NCI-H1436 (cell line): ENCODE data around the gene NDUFA8.

Experiments used
- DNase-seq: peaks from one replicate; lab custom pipeline; 2025; lab: John Stamatoyannopoulos, UW

NDUFA8 gene

GRCh38 chr9:122184551-122184950, 25.0 kb upstream of the NDUFA8 start:
- no peak for DNase-seq

DNA sequence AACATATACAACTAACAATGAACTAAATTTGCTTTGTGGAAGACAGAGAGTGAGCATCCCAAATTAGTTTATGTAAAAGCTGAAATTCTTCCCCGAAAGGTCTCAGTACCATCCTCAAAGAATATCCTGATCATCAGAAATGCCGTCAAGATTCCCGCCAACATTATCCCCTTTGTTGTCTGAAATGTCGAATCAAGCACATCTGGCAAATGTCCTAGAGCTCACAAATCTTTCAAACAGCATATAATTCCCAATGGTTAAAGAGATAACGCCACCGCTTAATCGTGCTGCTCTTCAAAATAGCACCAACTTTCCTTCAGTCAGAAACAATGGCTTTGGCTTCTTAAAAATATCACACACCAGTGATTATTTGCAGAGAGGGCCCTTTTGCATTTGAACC, 23.9 kb upstream of the NDUFA8 start:
- DNase-seq: no peak

DNA sequence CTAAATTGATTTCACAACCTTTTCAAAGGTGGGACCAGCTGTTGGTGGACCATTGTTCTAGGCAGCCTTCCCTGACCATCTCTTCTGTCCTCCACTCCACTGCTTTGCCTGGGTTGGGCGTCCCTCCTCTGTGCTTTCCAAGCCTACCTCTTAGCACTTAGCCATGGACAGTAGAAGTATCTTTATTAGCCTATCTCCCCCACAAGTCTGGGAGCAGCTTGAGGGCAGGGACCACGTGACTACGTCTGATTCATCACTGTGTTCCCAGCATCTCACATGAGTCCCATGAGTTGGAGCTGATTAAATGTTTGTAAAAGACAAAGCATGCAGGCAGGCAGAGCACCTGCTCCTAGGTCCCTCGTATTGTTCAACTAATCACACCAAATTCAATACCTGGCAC, 21.1 kb upstream of the NDUFA8 start:
- peak; percentile 75 for DNase-seq

DNA sequence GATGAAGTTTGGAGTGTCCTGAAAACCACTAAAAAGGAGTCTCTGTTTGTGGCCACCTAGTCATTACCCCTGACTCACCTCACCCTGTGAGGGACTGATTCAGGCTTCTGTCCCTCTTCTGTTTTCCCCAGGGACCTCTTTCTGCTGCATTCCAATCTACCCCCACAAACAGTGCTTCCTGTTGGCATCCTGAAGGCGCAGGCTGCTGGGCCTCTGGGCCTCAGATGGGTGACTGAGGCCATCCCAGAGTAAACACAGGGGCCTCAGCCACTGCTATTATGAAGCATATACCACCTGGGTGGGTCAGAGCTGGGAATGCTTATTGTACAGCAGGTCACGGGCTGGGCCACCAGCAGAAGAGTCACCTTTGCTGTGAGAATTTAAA, 20.1 kb upstream of the NDUFA8 start:
- DNase-seq: no peak

DNA sequence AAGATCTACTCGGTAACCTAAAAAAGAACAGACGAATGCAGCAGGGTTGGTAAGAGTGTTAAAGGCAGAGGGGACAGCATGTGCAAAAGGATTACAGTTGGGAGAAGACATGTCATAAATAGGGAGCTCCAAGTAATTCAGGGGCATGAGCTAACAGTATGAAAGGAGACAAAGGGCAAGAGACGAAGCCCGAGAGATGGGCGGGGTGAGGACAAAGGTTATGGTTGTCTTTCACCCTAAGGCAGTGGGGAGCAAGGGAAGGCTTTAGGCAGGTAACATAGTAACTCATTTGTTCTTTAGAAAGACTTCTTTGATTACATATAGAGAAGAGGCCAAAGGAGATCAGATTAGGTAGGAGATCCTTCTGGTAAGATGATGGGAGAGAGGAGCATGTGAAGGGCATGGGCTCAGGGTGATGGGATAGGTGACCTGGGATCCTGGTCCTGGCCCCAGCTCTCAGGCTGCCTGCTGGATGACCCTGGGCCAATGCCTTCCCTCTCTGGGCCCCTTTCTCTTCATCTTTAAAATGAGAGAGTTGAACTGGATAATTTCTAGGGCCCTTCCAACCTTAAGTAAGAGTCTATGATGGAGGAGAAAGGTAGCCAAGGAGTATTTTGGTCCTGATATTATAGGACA, 19.6 kb upstream of the NDUFA8 start:
- DNase-seq: no peak

DNA sequence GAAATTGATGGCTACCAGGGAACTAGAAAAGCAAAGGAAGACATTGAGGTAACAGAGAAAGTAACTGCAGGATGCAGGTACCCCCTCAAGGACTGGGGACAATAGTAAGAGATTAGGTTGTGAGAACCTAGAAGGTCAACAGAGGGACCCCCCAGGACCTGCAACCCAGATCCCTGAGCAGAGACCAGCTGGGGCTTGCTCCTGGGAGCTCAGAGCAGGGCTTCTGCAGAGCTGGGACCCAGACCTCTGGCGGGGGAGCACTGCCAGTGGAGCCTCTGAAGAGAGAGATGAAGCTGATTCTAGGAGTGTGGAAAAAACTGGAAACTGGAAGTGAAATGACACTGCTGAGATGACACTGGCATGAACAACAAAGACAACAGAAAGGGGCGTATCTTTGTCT, 17.3 kb upstream of the NDUFA8 start:
- no peak for DNase-seq

DNA sequence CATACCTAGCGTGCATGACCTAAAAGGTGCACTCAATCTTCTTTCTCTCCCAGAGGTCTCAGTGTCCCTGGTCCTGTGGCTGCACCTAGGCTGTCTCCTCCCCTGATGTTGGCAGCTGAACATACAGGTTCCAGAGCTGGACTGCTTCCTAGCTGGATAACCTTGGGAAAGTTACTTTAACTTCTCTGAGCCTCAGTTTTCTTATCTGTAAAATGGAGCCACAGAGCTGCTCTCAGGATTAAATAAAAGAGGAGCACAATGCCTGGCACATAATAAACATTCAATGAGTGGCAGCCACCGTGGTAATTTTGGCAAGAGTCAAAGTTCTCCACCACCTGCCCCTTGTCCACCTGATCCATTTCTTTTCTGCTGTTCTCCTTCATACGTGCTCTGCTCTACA, 14.1 kb upstream of the NDUFA8 start:
- no peak for DNase-seq

- no peak for DNase-seq
Observed at GRCh38 chr9:122172131-122172530, 12.6 kb upstream of the NDUFA8 start.

DNA sequence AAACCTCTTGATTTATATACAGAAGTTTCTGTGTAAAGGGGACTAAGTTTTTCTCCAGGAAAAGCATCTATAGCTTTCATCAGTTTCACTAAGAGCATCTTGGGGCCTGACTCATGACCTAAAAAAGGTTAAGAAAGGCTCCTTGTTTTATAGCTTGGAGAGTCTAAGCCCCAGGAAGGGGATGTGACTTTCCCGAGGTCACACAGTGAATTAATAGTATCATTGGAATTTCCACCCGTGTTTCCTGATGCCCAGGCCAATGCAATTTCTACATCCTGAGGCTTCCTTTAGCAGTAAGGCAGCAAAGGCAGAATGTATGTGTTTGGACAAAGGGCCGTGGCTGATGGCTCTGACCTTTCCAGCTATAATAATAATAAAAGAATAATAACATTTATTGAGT, 8.8 kb upstream of the NDUFA8 start:
- no peak for DNase-seq

DNA sequence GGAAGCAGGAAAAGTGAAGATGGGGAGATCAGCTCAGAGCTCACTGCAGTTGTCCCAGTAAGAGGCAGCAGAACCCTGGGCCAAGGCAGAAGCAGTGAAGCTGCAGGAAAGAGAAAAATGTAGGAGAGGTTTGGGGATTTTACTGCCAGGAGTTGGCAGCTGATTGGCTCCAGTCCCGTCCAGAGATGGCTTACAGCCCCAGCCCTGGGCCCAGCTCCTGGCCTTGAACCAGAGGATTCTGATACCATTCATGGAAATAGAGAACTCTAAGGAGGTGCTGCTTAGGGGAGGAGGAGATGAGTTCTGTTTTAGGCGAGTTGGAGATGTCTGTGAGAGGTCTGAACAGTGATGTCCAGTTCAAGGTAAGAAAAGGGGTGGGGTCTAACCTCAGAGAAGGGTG, 4.7 kb upstream of the NDUFA8 start:
- DNase-seq: no peak

- no peak for DNase-seq
Observed at GRCh38 chr9:122162415-122162814, 2.8 kb upstream of the NDUFA8 start.

DNA sequence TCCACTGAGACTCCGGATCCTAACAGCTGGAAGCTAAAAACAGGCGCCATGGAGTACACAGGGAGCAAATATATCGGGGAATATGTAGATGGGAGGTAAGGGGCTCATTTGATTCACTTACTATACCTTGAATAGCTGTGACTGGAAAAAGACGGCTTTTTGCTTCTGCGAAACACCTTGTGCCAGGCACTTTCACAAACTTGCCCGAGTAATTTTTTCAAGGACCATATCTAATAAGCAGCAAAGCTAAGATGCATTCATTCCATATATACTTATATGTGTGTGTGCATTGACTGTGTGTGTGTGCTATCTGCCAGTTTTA, 307 bp upstream of the NDUFA8 start:
- no peak for DNase-seq

GRCh38 chr9:122158202-122158601, 1.4 kb downstream of the NDUFA8 start:
- DNase-seq: peak; percentile 16

DNA sequence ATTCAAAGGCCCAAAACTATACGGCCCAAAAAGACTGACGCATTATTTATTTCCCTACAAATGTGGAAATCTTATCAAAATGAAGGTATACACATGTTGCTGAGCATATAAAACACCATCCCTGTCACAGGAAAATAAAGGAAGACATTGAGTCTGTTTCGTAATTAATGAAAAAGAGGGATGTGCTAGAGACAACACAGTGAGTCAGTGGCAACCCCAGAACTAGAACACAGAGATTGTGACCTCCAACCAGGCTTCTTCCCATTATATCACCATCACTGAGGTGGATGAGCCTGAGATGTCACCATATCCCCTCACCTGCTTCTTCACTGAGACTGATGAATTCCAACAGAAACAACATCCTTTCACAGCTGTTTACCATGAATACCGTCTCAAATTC, 3.8 kb downstream of the NDUFA8 start:
- DNase-seq: no peak

DNA sequence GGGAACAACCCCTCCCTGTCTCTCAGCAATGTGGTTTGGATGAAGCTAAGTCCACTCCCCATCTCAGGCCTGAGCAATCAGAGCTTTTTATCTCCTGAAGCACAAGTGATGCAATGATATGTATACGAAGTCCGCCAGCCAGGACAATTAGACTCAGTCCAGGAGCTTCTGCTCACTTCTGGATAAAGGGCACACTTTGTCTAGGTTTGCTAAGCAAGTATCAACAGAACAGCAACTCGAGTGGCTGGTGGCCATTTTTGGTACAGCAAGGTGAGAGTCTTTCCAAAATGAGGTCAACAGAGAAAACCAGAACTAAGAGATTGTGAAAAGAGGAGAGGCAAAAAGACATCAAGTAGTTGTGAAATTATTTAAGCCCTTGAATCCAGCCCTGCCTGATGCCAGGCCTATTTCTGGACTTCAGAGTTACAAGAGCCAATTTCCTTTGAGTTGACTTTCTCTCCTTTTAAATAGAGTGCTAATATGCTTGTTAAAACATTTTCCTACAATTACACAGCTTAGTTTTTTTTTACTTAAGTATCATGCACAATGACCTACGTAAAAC, 8.2 kb downstream of the NDUFA8 start:
- DNase-seq: no peak

- DNase-seq: no peak
Observed at GRCh38 chr9:122145592-122145863, 14.1 kb downstream of the NDUFA8 start.

DNA sequence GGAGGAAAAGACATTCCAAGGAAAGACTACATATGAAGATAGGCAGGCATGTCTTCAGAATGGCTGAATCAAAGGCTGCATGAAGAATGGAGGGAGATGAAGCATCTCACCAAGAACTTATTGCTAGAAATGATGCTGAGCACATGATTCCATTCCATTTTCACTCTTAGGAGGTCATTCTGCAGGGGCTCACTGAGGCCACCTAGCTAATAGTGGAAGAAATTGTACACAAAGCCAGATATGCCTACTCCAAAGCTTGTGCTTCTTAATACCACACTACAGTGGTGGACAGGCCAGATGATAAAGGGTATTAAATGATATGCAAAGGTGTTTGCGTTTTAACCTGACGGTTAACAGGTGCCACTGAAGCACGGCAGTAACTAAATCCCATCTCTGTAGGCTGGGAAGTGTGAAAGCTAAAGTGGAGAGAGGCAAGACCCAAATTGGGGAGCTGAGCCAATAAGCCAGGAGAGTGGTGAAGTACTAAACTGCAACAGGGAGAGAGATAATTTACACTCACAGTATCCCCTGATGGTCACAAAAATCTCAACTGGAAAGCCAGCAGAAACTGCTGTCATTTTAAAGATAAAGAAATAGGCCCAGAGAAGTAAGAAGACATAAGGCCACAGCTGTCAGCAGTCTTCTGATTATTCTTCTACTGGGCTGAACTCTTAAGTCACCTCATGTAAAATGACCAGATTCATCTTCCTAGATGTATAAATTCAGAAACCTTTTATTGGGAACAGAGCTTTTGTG, 14.6 kb downstream of the NDUFA8 start:
- no peak for DNase-seq

GRCh38 chr9:122143876-122144405, 15.6 kb downstream of the NDUFA8 start:
- DNase-seq: no peak

DNA sequence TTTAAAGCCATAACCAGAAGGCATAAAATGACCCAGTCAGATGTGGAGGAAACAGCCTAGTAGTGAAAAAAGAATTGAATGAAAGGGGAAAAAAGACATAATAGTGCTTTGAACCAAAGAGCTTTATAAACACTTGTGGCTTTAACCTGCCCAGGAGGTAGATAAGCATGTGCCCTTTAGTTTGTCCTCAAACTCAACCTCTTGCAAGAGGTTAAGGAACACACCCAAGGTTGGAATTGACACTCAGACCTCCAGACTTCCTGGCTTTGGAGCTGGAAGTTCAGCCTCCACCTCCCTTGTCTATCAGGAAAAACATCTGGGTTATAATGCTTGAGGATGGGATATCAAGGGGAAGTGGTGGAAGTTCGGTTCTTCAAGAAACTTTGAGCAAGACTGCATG, 16.3 kb downstream of the NDUFA8 start:
- no peak for DNase-seq

GRCh38 chr9:122141671-122142070, 17.9 kb downstream of the NDUFA8 start:
- no peak for DNase-seq

DNA sequence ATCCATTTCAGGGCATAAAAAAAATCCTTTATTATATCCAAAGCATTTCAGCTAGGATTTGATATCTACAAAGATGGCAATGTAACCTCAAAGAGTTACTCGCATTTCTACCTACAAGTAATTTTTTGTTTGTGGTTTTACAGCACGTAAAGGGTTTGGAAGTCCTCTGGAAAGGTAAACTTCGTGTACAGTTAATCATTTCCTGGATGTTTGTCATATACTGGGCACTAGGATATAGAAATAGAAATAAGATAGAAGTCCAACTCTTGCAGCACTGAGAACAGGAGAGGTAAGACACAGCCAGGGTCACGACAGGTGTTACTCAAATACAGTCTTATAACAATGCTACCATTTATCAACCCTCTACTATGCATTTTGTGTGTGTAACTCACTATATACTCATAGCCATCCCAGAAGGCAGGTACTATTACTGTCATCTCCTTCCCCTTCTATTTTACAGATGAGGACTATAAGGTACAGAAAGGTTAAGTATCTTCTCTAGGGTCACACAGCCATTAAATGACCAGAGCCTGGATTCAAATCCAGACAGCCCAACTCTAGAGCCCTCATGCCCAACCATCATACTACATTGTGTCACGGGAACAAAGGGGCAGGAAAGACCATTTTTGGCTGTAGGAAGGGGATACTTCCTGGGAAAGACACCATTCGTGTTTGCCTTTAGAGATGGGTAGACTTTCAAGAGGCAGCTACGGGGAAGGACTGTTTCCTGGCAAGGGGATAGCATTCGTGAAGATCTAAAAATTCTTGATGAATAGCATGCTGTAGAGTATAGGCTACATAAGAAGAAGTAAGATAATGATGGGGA, 19.0 kb downstream of the NDUFA8 start:
- no peak for DNase-seq

DNA sequence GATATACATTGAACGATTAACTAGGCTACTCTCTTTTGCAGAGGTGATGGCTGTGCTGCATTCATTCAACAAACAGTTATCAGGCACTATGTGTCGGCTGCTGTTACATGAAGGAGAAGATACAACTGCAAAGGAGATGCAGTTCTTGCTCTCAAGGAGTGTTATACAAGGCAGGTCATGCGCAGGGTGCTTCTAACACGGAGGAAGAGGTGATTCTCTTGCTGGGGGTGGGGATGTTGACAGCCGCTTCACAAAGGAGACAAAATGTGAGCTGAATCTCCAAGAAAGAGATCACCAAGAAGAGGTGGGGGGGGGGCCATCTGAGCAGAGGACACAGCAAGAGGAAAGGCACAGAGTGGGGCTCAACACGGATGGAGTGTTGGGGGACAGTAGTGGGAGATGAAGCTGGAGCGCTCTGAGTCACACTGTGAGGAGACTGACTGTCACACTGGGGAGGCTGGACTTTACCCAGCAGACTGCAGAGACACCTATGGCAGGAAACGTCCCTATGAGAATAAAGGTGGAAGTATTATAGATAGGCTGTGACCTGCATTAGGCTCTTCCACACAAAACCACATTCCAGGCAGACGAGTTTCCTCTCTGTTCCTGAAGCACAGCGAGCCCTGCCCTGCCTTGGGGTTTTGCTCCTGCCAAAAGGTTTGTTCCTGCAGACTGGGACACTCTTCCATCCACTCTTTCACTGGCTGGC, 20.9 kb downstream of the NDUFA8 start:
- no peak for DNase-seq
